ENCODE results near the gene PLCL2. TPM values are rescaled to one million over a fixed set of nuclear protein-coding genes. Genes with fewer than 3 reads are reported as not detected.

PLCL2 gene
- total and polyA plus RNA-seq, 4 donors: 1.0 to 16.7 (median 7.1) TPM

DNA sequence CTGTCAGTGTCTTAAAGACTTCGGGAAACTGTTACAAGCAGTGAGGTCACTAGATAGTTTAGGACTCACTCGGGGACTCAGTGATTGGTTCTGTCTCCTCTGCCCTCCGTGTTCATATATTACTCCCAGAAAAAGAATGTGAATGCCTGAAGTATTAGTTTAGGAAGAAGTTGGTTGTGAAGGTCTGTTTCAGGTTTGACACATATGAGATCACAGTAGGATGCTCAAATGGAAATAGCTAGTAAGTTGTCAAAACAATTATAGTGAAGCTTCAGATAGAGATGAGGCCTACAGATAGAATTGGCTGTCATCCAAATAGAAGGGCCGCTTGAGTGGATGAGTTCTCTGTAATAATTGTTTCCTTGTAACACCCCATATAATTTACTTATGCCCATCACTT, 172.6 kb downstream of the PLCL2 start:
- DNase-seq (peak in 1 of 3 donors; percentile 22), ATAC-seq (ENCODE audit: insufficient read depth, low FRiP score) (no peak)
- H3K4me3 ChIP-seq: no peak overlapping the region
- no peak overlapping the region for H3K9ac ChIP-seq (ENCODE audit: insufficient read depth in 1 of 2, low read length in 2 of 2)
- no peaks in the 10 kb centered on the region for H3K36me3 ChIP-seq (ENCODE audit: control insufficient read depth in 4 of 4, insufficient read depth in 4 of 4, low read length in 4 of 4)
- no peaks in the 10 kb centered on the region for H3K27me3 ChIP-seq (ENCODE audit: control insufficient read depth in 3 of 3, insufficient read depth in 3 of 3, low read length in 2 of 3)
- H3K4me1 ChIP-seq (ENCODE audit: control insufficient read depth in 5 of 5, insufficient read depth in 5 of 5, low read length in 5 of 5): peaks cover 0 to 20% (median 0%) of the 10 kb centered on the region in 5 donors
- TF ChIP-seq, protein P1, sequence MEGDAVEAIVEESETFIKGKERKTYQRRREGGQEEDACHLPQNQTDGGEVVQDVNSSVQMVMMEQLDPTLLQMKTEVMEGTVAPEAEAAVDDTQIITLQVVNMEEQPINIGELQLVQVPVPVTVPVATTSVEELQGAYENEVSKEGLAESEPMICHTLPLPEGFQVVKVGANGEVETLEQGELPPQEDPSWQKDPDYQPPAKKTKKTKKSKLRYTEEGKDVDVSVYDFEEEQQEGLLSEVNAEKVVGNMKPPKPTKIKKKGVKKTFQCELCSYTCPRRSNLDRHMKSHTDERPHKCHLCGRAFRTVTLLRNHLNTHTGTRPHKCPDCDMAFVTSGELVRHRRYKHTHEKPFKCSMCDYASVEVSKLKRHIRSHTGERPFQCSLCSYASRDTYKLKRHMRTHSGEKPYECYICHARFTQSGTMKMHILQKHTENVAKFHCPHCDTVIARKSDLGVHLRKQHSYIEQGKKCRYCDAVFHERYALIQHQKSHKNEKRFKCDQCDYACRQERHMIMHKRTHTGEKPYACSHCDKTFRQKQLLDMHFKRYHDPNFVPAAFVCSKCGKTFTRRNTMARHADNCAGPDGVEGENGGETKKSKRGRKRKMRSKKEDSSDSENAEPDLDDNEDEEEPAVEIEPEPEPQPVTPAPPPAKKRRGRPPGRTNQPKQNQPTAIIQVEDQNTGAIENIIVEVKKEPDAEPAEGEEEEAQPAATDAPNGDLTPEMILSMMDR (IDR thresholded peaks at IDR 0.05; ENCODE audit: control extremely low read depth, extremely low read depth): no peak
- 83 to 88% methylated on average over 4 of the region's 4 CpGs for WGBS, 2 donors
- peak overlapping the region in 1 of 2 donors; percentile 60 for H3K27ac ChIP-seq (ENCODE audit: low read depth in 1 of 2, low read length in 1 of 2)
- H3K9me3 ChIP-seq (ENCODE audit: control insufficient read depth in 4 of 4, insufficient read depth in 3 of 4, low read length in 3 of 4): peaks cover 0 to 6% (median 2%) of the 10 kb centered on the region in 4 donors

DNA sequence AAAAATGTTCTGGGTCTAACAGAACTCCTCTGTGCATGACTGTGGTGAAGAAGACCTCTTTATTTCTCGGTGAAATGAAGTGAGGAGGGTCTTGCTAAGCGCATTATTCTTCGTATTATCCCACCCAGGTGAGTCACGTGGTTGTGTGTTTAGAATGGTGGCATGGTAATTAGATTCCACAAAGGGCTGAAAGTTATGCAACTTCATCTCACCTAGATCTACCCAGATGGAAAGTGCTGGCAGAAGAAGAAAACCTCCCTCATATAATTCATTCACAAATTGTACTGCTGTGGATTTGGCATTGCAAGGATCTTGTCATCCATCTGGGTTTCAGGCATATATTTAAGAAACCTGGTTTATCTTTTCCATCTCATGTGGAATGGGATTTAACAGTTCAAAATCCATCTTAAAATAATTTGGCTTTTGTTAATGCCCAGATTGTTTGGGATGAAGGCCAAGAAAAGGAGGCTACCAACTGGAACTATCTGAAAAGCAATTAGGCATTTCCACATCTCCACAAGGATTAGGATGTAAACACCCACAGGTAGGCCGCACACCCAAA, 175.3 kb downstream of the PLCL2 start:
- H3K36me3 ChIP-seq (ENCODE audit: control insufficient read depth in 4 of 4, insufficient read depth in 4 of 4, low read length in 4 of 4): no peaks in the 10 kb centered on the region
- H3K4me1 ChIP-seq (ENCODE audit: control insufficient read depth in 5 of 5, insufficient read depth in 5 of 5, low read length in 5 of 5): peaks cover 0 to 17% (median 0%) of the 10 kb centered on the region in 5 donors
- no peak overlapping the region for H3K4me3 ChIP-seq
- H3K9me3 ChIP-seq (ENCODE audit: control insufficient read depth in 4 of 4, insufficient read depth in 3 of 4, low read length in 3 of 4): peaks cover 0 to 3% (median 0%) of the 10 kb centered on the region in 4 donors
- WGBS, 2 donors: 97 to 98% methylated on average over 5 of the region's 5 CpGs
- no peaks in the 10 kb centered on the region for H3K27me3 ChIP-seq (ENCODE audit: control insufficient read depth in 3 of 3, insufficient read depth in 3 of 3, low read length in 2 of 3)
- TF ChIP-seq, protein P1 (IDR thresholded peaks at IDR 0.05; ENCODE audit: control extremely low read depth, extremely low read depth): no peak
- no peak overlapping the region for H3K27ac ChIP-seq (ENCODE audit: low read depth in 1 of 2, low read length in 1 of 2)
- H3K9ac ChIP-seq (ENCODE audit: insufficient read depth in 1 of 2, low read length in 2 of 2): peak overlapping the region in 1 of 2 donors; percentile 13
- ATAC-seq (ENCODE audit: insufficient read depth, low FRiP score) (no peak), DNase-seq (no peak)

DNA sequence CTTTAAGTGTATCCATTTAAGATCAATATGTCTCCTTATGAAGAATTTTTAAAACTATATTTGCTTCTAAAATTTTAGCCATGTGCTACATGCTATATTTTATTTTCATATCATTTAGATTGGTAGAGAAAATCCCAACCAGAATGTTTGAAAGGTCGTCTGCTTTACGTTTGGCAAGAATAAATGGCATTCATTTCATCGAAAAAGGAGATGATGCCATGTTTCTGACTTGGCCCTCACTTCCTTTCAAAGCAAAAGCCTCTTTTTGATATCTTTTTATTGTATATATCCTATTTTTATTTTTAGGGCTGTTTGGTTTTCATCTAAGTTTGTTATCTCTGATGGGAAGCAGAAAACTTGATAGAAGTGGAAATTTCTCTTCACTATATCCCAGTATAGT, 176.2 kb downstream of the PLCL2 start:
- Histone ChIP-seq H3K27me3 (ENCODE audit: control insufficient read depth in 3 of 3, insufficient read depth in 3 of 3, low read length in 2 of 3) (no peaks in the 10 kb centered on the region), H3K9ac (ENCODE audit: insufficient read depth in 1 of 2, low read length in 2 of 2) (no peak overlapping the region), H3K4me3 (no peak overlapping the region), H3K4me1 (ENCODE audit: control insufficient read depth in 5 of 5, insufficient read depth in 5 of 5, low read length in 5 of 5) (peaks cover 0 to 10% (median 0%) of the 10 kb centered on the region in 5 donors), H3K9me3 (ENCODE audit: control insufficient read depth in 4 of 4, insufficient read depth in 3 of 4, low read length in 3 of 4) (peaks cover 0 to 3% (median 0%) of the 10 kb centered on the region in 4 donors), H3K27ac (ENCODE audit: low read depth in 1 of 2, low read length in 1 of 2) (no peak overlapping the region), H3K36me3 (ENCODE audit: control insufficient read depth in 4 of 4, insufficient read depth in 4 of 4, low read length in 4 of 4) (no peaks in the 10 kb centered on the region)
- TF ChIP-seq, protein P1 (IDR thresholded peaks at IDR 0.05; ENCODE audit: control extremely low read depth, extremely low read depth): no peak
- 98% methylated on average over 3 of the region's 3 CpGs for WGBS, 2 donors
- DNase-seq (no peak), ATAC-seq (ENCODE audit: insufficient read depth, low FRiP score) (no peak)

DNA sequence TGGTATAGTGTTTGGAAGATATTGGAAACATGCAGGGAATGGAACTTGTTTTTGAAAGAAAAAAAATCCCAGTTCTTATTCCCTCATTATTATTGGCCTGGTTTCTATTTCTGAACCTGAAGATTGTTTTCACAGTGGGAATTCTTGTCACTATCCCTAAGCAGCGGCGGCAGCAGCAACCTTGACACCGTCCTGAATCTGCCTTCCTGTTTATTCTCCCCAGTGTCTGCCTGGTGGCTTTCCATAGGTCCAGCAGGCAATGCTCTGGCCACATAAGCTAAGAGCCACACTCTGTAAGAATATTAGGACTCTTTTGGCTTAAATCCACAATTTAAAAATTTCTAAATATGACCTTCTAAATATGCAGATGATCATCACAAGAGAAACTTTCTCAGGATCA, 178.0 kb downstream of the PLCL2 start:
- Histone ChIP-seq H3K27ac (ENCODE audit: low read depth in 1 of 2, low read length in 1 of 2) (peak overlapping the region in 1 of 2 donors; percentile 21), H3K4me1 (ENCODE audit: control insufficient read depth in 5 of 5, insufficient read depth in 5 of 5, low read length in 5 of 5) (peaks cover 0 to 8% (median 0%) of the 10 kb centered on the region in 5 donors), H3K9ac (ENCODE audit: insufficient read depth in 1 of 2, low read length in 2 of 2) (no peak overlapping the region), H3K4me3 (no peak overlapping the region), H3K36me3 (ENCODE audit: control insufficient read depth in 4 of 4, insufficient read depth in 4 of 4, low read length in 4 of 4) (no peaks in the 10 kb centered on the region), H3K9me3 (ENCODE audit: control insufficient read depth in 4 of 4, insufficient read depth in 3 of 4, low read length in 3 of 4) (no peaks in the 10 kb centered on the region), H3K27me3 (ENCODE audit: control insufficient read depth in 3 of 3, insufficient read depth in 3 of 3, low read length in 2 of 3) (no peaks in the 10 kb centered on the region)
- WGBS, 2 donors: 74 to 91% methylated on average over 3 of the region's 3 CpGs
- ATAC-seq (ENCODE audit: insufficient read depth, low FRiP score) (no peak), DNase-seq (no peak)
- TF ChIP-seq, protein P1 (IDR thresholded peaks at IDR 0.05; ENCODE audit: control extremely low read depth, extremely low read depth): no peak
